ENCODE measurements around the gene HS1BP3.

DNA sequence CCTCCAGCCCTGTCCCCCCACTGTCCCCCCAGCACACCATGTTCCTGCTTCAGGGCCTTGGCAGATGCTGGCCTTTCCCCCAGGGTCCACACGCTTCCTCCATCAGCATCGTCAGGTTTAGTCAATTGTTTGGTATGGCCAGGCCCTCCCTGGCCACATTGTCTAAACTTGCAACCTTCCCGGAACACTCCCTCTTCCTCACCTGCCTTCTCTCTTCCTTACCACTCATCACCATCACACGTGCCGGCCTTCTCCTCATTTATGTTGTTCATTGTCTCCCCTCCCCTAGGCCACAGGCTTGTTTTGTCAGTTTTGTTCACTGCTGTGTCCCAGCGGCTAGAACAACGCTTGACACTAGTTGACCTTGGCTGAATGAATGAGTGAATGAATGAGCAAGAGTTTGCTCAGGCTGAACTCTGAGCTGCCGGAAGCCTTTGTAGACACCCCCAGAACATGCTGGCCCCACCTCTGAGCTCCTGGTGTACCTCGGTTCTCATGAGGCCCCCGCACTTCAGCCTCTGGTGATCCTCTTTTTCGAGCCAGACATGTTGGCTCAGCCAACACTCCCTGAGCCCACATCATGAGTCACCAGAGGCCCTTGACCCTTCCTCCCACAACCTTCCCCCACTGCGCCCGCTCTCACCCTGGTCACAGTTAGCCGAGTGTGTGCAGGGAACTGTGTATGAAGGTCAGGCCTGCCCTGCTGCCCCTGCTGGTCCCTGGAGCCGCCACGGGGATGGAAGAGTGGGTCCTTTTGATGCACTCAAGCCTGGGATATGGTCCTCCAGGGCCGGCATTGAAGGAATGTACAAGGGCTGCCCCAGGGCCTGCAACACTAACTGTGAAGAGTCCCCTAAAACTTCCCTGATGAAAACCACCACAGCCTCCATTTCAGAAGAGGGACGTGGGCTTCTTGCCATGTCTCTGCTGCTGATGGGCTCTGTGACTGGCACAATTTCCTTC lies 57.5 kb downstream of the HS1BP3 start:
- TF ChIP-seq ELK1 (IDR thresholded peaks at IDR 0.05; ENCODE audit: low read depth, low read length), result no peak
- TF ChIP-seq, protein P1, sequence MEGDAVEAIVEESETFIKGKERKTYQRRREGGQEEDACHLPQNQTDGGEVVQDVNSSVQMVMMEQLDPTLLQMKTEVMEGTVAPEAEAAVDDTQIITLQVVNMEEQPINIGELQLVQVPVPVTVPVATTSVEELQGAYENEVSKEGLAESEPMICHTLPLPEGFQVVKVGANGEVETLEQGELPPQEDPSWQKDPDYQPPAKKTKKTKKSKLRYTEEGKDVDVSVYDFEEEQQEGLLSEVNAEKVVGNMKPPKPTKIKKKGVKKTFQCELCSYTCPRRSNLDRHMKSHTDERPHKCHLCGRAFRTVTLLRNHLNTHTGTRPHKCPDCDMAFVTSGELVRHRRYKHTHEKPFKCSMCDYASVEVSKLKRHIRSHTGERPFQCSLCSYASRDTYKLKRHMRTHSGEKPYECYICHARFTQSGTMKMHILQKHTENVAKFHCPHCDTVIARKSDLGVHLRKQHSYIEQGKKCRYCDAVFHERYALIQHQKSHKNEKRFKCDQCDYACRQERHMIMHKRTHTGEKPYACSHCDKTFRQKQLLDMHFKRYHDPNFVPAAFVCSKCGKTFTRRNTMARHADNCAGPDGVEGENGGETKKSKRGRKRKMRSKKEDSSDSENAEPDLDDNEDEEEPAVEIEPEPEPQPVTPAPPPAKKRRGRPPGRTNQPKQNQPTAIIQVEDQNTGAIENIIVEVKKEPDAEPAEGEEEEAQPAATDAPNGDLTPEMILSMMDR (IDR thresholded peaks at IDR 0.05), result no peak
- TF ChIP-seq, protein P2, sequence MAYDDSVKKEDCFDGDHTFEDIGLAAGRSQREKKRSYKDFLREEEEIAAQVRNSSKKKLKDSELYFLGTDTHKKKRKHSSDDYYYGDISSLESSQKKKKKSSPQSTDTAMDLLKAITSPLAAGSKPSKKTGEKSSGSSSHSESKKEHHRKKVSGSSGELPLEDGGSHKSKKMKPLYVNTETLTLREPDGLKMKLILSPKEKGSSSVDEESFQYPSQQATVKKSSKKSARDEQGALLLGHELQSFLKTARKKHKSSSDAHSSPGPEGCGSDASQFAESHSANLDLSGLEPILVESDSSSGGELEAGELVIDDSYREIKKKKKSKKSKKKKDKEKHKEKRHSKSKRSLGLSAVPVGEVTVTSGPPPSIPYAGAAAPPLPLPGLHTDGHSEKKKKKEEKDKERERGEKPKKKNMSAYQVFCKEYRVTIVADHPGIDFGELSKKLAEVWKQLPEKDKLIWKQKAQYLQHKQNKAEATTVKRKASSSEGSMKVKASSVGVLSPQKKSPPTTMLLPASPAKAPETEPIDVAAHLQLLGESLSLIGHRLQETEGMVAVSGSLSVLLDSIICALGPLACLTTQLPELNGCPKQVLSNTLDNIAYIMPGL (CRISPR knock-in tag; IDR thresholded peaks at IDR 0.05; ENCODE audit: borderline replicate concordance), result no peak

All from A549 (cell line).